ENCODE results near the gene MKKS. TPM values are rescaled to one million over a fixed set of nuclear protein-coding genes. Genes with fewer than 3 reads are reported as not detected.

The MKKS gene
- total RNA-seq, 1 experiment from 2014 or later: 15.3 TPM

DNA sequence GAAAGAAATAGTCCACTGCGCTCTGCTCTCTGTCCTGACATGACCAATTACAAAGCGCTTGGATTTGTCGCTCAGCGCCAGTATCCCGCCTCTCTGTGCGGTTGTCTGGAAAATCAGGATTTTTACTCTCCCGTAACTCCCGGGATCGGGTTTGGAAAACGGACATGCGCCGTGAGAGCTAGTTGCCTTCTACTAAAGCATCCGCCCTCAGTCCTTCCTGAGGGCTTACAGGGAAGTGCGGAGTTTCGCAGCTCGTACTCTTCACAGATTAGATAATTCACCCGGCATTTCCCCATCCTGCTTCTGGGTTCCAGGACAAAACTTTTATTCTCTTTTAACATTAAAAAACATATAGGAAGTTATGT, 427 bp upstream of the MKKS start:
- Histone ChIP-seq H3K27me3 (replicated peaks; ENCODE audit: control insufficient read depth, insufficient read depth, low read length) (no peaks in the 10 kb centered on the region), H3K9me3 (no peaks in the 10 kb centered on the region), H3K4me1 (peaks cover 10% of the 10 kb centered on the region), H3K36me3 (ENCODE audit: control insufficient read depth, insufficient read depth, low read length) (no peaks in the 10 kb centered on the region), H3K4me3 (ENCODE audit: low read depth, low read length) (peak overlapping the region; percentile 98)
- ChIA-PET CTCF (interaction anchor here (0.5 to 1.3 kb wide), 4 partner anchors 226 to 833 kb away, joined by 3 to 4 read pairs (median 4); no protein-coding TSS in a partner anchor), POLR2A (interaction anchor here (0.5 to 1.1 kb wide), 4 partner anchors 31 to 833 kb away, joined by 3 to 6 read pairs (median 3); no protein-coding TSS in a partner anchor)
- Mint-ChIP-seq H3K27me3 (ENCODE audit: insufficient read depth, unreplicated experiment) (no peaks in the 10 kb centered on the region), H3K27ac (ENCODE audit: unreplicated experiment) (peak overlapping the region; percentile 97), H3K9me3 (ENCODE audit: unreplicated experiment) (no peaks in the 10 kb centered on the region), H3K36me3 (ENCODE audit: insufficient read depth, unreplicated experiment) (peaks cover 24% of the 10 kb centered on the region), H3K4me3 (ENCODE audit: unreplicated experiment) (peak overlapping the region; percentile 99), H3K4me1 (ENCODE audit: low read depth, unreplicated experiment) (peaks cover 14% of the 10 kb centered on the region)
- intact Hi-C loops (cut with micrococcal nuclease; ENCODE audit: unreplicated experiment): loop anchor here (1.0 to 10.0 kb wide), 5 partner anchors 77 to 1020 kb away; partner anchors contain the start of gene ANKEF1
- peak; percentile 96 to 97 for DNase-seq
- BruUV-seq (replicated peaks): no TSS peak
- TF ChIP-seq, protein P1, sequence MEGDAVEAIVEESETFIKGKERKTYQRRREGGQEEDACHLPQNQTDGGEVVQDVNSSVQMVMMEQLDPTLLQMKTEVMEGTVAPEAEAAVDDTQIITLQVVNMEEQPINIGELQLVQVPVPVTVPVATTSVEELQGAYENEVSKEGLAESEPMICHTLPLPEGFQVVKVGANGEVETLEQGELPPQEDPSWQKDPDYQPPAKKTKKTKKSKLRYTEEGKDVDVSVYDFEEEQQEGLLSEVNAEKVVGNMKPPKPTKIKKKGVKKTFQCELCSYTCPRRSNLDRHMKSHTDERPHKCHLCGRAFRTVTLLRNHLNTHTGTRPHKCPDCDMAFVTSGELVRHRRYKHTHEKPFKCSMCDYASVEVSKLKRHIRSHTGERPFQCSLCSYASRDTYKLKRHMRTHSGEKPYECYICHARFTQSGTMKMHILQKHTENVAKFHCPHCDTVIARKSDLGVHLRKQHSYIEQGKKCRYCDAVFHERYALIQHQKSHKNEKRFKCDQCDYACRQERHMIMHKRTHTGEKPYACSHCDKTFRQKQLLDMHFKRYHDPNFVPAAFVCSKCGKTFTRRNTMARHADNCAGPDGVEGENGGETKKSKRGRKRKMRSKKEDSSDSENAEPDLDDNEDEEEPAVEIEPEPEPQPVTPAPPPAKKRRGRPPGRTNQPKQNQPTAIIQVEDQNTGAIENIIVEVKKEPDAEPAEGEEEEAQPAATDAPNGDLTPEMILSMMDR (IDR thresholded peaks at IDR 0.05; ENCODE audit: insufficient read depth in 1 of 2, low read depth in 1 of 2, low read length in 1 of 2, severe bottlenecking in 1 of 2, unreplicated experiment in 1 of 2): no peak

DNA sequence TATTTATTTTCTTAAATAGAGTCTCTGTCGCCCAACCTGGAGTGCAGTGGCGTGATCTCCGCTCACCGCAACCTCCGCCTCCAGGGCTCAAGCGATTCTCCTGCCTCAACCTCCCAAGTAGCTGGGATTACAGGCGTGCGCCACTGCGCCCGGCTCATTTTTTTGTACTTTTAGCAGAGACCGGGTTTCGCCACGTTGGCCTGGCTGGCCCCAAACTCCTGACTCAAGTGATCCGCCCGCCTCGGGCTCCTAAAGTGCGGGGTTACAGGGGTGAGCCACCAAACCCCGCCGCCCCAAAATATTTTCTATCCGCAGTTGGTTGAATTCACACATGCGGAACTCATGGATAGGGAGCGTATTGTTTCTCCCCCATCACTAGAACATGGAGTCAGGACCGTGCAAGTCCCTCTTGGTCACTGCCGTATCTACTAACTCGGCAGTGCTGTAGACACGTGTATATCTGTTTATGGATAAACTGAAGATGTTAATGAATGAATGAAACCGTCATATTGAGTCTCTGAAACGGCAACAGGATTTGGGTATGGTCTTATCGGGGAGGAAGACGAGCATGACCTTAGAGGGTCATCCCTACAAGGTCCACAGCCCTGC, 904 bp downstream of the MKKS start:
- Mint-ChIP-seq H3K9me3 (ENCODE audit: unreplicated experiment) (no peaks in the 10 kb centered on the region), H3K27me3 (ENCODE audit: insufficient read depth, unreplicated experiment) (no peaks in the 10 kb centered on the region), H3K27ac (ENCODE audit: unreplicated experiment) (peak overlapping the region; percentile 97), H3K4me3 (ENCODE audit: unreplicated experiment) (peak overlapping the region; percentile 99), H3K36me3 (ENCODE audit: insufficient read depth, unreplicated experiment) (peaks cover 24% of the 10 kb centered on the region), H3K4me1 (ENCODE audit: low read depth, unreplicated experiment) (peaks cover 22% of the 10 kb centered on the region)
- ChIA-PET CTCF (no interaction called here), POLR2A (no interaction called here)
- no peak for DNase-seq
- Histone ChIP-seq H3K4me1 (peaks cover 17% of the 10 kb centered on the region), H3K4me3 (ENCODE audit: low read depth, low read length) (peak overlapping the region; percentile 98), H3K36me3 (ENCODE audit: control insufficient read depth, insufficient read depth, low read length) (no peaks in the 10 kb centered on the region), H3K9me3 (no peaks in the 10 kb centered on the region), H3K27me3 (replicated peaks; ENCODE audit: control insufficient read depth, insufficient read depth, low read length) (no peaks in the 10 kb centered on the region)
- intact Hi-C loops (cut with micrococcal nuclease; ENCODE audit: unreplicated experiment): loop anchor here (5.0 to 10.0 kb wide), 2 partner anchors 398 to 784 kb away; partner anchors contain the start of gene ANKEF1
- TF ChIP-seq, protein P1 (IDR thresholded peaks at IDR 0.05; ENCODE audit: insufficient read depth in 1 of 2, low read depth in 1 of 2, low read length in 1 of 2, severe bottlenecking in 1 of 2, unreplicated experiment in 1 of 2): no peak
- no TSS peak for BruUV-seq (replicated peaks)

DNA sequence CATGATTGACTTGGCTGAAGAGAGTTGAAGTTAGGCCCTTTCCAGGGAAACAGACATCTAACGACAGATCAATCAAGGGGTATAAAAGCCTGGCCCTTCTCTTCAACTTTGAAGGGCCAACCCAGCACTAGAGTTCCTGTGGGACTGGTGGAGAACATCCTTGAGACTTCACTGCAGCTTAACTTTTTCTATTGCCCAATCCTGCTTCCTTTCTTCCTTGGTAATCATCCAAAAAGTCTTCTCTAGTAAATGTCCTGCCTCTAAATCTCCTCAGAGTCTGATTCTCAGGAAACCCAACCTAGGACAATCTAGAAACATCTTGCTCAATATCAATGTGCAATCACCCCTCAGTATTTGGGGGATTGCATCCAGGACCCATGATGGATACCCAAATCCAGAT, 1.9 kb downstream of the MKKS start:
- no peak overlapping the region for H3K4me3 ChIP-seq (ENCODE audit: low read depth, low read length)
- Mint-ChIP-seq H3K4me1 (ENCODE audit: low read depth, unreplicated experiment) (peaks cover 22% of the 10 kb centered on the region), H3K27ac (ENCODE audit: unreplicated experiment) (no peak overlapping the region), H3K36me3 (ENCODE audit: insufficient read depth, unreplicated experiment) (peaks cover 26% of the 10 kb centered on the region), H3K27me3 (ENCODE audit: insufficient read depth, unreplicated experiment) (no peaks in the 10 kb centered on the region), H3K4me3 (ENCODE audit: unreplicated experiment) (no peak overlapping the region), H3K9me3 (ENCODE audit: unreplicated experiment) (no peaks in the 10 kb centered on the region)
- BruUV-seq (replicated peaks): TSS peak; percentile 13
- no peak for DNase-seq
- POLR2A ChIA-PET: no interaction called here
- no peaks in the 10 kb centered on the region for H3K36me3 ChIP-seq (ENCODE audit: control insufficient read depth, insufficient read depth, low read length)
- H3K27me3 ChIP-seq (replicated peaks; ENCODE audit: control insufficient read depth, insufficient read depth, low read length): no peaks in the 10 kb centered on the region
- intact Hi-C loops (cut with micrococcal nuclease; ENCODE audit: unreplicated experiment): loop anchor here (5.0 to 10.0 kb wide), 2 partner anchors 397 to 785 kb away; partner anchors contain the start of gene ANKEF1
- H3K4me1 ChIP-seq: peaks cover 17% of the 10 kb centered on the region
- CTCF ChIA-PET: no interaction called here
- TF ChIP-seq, protein P1 (IDR thresholded peaks at IDR 0.05; ENCODE audit: insufficient read depth in 1 of 2, low read depth in 1 of 2, low read length in 1 of 2, severe bottlenecking in 1 of 2, unreplicated experiment in 1 of 2): no peak
- H3K9me3 ChIP-seq: no peaks in the 10 kb centered on the region
